T-helper 1 cell treated with Interleukin-12 subunit alpha and Interleukin-12 subunit beta and Interleukin-4 antibody, amounts not matched to agents 30 μg/mL and 1 μg/mL, for 36 hours (primary cell): ENCODE results near the gene CCSER1.
"Not testable (repeated sequence)": the region's sequence is repeated elsewhere in the genome, so short reads cannot be mapped to it uniquely, and the experiment has no call there.

Experiments used
- H3K27ac Mint-ChIP-seq: one replicate; pipeline ENCODE4 v1.8.0; 2021; ENCODE audit warnings: mild to moderate bottlenecking, mixed read lengths
- H3K27me3 Mint-ChIP-seq: one replicate; pipeline ENCODE4 v1.8.0; 2021; ENCODE audit warnings: low read depth, mixed read lengths
- H3K36me3 Mint-ChIP-seq: one replicate; pipeline ENCODE4 v1.8.0; 2021; ENCODE audit warnings: low read depth, mixed read lengths
- H3K4me1 Mint-ChIP-seq: one replicate; pipeline ENCODE4 v1.8.0; 2021; ENCODE audit warnings: low read depth, mixed read lengths
- H3K4me3 Mint-ChIP-seq: one replicate; pipeline ENCODE4 v1.8.0; 2021; ENCODE audit warnings: mild to moderate bottlenecking, moderate library complexity, mixed read lengths
- H3K9me3 Mint-ChIP-seq: one replicate; pipeline ENCODE4 v1.8.0; 2021; ENCODE audit warnings: mixed read lengths

CCSER1 gene

DNA sequence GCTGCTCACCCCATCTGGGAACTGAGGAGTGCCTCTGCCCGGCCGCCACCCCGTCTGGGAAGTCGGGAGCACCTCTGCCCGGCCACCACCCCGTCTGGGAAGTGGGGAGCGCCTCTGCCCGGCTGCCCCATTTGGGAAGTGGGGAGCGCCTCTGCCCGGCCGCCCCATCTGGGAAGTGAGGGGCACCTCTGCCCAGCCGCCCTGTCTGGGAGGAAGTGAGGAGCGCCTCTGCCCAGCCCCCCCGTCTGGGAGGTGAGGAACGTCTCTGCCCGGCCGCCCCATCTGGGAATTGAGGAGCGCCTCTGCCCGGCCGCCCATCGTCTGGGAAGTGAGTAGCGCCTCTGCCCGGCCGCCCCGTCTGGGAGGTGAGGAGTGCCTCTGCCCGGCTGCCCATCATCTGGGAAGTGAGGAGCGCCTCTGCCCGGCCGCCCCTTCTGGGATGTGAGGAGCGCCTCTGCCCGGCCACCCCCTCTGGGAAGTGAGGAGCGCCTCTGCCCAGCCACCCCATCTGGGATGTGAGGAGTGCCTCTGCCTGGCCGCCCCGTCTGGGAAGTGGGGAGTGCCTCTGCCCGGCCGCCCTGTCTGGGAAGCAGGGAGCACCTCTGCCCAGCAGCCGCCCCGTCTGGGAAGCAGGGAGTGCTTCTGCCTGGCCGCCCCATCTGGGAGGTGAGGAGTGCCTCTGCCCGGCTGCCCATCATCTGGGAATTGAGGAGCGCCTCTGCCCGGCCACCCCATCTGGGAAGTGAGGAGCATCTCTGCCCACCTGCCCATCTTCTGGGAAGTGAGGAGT lies 1040.9 kb downstream of the CCSER1 start:
- not testable (repeated sequence) for H3K27me3 Mint-ChIP-seq, H3K27ac Mint-ChIP-seq, H3K4me1 Mint-ChIP-seq, H3K36me3 Mint-ChIP-seq, H3K4me3 Mint-ChIP-seq
- H3K9me3 Mint-ChIP-seq: peaks cover 19% of the 10 kb centered on the region

DNA sequence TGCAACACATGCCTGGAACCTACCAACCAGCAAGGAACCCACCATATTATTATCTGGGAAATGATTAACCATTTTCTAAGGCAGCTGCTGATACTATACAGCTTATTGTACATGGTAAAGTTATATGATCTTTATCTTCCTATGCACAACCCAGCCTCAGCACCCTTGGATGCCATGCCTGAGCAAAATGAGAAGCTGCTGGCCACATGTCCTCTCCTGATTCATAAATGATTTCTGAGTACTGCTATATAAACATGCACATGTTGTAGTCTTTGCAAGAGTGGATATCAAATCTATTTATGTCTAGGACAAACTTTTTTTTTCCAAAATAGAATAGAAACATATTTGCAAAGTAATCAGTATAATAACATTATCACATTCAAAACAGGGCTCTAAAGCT lies 1043.6 kb downstream of the CCSER1 start:
- Mint-ChIP-seq H3K9me3 (peaks cover 6% of the 10 kb centered on the region), H3K4me1 (no peaks in the 10 kb centered on the region), H3K36me3 (no peaks in the 10 kb centered on the region), H3K27ac (no peak overlapping the region), H3K4me3 (no peak overlapping the region), H3K27me3 (no peaks in the 10 kb centered on the region)

DNA sequence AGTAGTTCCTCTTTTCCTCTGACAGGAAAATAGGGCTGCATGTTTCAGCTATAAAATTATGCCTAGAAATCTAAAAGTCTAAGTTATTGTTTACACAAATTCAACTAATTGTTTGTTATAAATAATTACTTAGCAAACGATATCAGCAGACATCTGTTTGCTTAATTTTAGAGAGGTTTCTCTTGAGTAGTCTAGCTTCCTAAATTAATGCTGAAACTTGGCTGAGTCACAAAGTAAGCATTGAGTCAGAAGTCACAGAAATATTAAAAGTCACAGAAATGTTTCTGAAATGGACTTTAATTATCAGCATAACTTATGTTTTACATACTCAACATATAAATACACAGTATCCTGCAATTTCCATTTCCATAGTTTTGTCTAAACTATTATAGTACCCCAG lies 1044.0 kb downstream of the CCSER1 start:
- Mint-ChIP-seq H3K9me3 (peaks cover 6% of the 10 kb centered on the region), H3K27me3 (no peaks in the 10 kb centered on the region), H3K27ac (no peak overlapping the region), H3K4me3 (no peak overlapping the region), H3K4me1 (no peaks in the 10 kb centered on the region), H3K36me3 (no peaks in the 10 kb centered on the region)

DNA sequence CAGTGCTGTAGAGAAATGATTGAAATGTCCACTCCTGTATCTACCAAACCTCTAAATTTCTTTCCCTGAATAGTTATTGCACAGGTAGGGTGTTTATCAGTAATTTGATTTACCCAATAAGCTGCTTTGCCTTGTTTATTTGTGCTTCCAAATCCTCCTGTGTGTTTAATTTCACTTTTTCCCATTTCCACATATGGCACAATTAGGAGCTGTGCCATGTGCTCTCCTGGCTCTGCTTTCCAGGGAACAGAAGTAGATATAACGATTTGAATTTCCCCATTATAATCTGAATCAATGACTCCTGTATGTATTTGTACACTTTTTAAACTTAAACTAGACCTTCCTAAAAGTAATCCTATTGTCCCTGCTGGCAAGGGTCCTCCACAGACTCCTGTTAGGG lies 1057.9 kb downstream of the CCSER1 start:
- H3K27me3 Mint-ChIP-seq, H3K36me3 Mint-ChIP-seq, H3K27ac Mint-ChIP-seq, H3K4me1 Mint-ChIP-seq, H3K4me3 Mint-ChIP-seq: not testable (repeated sequence)
- H3K9me3 Mint-ChIP-seq: peaks cover 13% of the 10 kb centered on the region

GRCh38 chr4:91198951-91199350 lies 1071.8 kb downstream of the CCSER1 start:
- no peak overlapping the region for H3K27ac Mint-ChIP-seq
- no peak overlapping the region for H3K4me3 Mint-ChIP-seq
- H3K4me1 Mint-ChIP-seq: no peaks in the 10 kb centered on the region
- no peaks in the 10 kb centered on the region for H3K27me3 Mint-ChIP-seq
- no peaks in the 10 kb centered on the region for H3K36me3 Mint-ChIP-seq
- peaks cover 4% of the 10 kb centered on the region for H3K9me3 Mint-ChIP-seq

DNA sequence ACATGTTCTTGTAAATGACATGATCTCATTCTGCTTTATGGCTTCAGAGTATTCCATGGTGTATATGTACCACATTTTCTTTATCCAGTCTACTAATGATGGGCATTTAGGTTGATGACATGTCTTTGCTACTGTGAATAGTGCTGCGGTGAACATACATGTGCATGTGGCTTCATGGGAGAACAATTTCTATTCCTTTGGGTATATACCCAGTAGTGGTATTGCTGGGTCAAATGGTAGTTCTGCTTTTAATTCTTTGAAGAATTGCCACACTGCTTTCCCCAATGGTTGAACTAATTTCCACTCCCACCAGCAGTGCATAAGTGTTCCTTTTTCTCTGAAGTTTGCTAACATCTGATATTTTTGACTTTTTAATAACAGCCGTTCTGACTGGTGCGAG lies 1080.3 kb downstream of the CCSER1 start:
- no peak overlapping the region for H3K4me3 Mint-ChIP-seq
- no peaks in the 10 kb centered on the region for H3K9me3 Mint-ChIP-seq
- H3K27me3 Mint-ChIP-seq: no peaks in the 10 kb centered on the region
- H3K27ac Mint-ChIP-seq: no peak overlapping the region
- H3K4me1 Mint-ChIP-seq: no peaks in the 10 kb centered on the region
- H3K36me3 Mint-ChIP-seq: no peaks in the 10 kb centered on the region

GRCh38 chr4:91212211-91212610 lies 1085.0 kb downstream of the CCSER1 start:
- Mint-ChIP-seq H3K27me3 (no peaks in the 10 kb centered on the region), H3K36me3 (no peaks in the 10 kb centered on the region), H3K27ac (no peak overlapping the region), H3K4me3 (no peak overlapping the region), H3K9me3 (peaks cover 9% of the 10 kb centered on the region), H3K4me1 (no peaks in the 10 kb centered on the region)

DNA sequence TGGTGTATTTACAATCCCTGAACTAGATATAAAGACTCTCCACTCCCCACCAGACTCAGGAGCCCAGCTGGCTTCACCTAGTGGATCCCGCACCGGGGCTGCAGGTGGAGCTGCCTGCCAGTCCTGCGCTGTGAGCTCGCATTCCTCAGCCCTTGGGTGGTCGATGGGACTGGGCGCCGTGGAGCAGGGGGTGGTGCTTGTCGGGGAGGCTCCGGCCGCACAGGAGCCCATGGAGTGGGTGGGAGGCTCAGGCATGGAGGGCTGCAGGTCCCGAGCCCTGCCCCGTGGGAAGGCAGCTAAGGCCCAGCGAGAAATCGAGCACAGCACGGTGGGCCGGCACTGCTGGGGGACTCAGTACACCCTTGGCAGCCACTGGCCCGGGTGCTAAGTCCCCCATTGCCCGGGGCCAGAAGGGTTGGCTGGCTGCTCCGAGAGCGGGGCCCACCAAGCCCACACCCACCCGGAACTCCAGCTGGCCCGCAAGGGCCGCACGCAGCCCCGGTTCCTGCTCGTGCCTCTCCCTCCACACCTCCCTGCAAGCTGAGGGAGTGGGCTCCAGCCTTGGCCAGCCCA lies 1090.7 kb downstream of the CCSER1 start:
- not testable (repeated sequence) for H3K4me3 Mint-ChIP-seq, H3K27ac Mint-ChIP-seq, H3K27me3 Mint-ChIP-seq, H3K36me3 Mint-ChIP-seq, H3K4me1 Mint-ChIP-seq
- peaks cover 13% of the 10 kb centered on the region for H3K9me3 Mint-ChIP-seq

DNA sequence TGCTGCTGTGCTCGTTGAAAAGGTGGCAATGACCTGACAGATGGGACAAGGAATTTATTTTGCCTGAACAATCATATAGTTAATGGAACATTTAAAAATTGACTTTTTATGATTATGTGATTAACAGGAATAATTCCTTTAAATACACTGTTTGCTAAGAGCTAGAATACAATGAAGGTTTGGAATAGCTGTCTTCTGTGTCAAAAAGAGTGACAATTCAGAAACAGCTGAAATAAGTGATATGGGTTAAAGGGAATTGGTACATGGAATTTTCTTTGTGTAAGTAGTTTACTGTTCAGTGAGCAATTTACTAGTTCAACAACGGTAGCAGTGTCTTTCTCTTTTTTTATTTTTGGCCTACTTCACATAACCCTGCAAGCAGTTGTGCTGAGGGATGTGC lies 1093.1 kb downstream of the CCSER1 start:
- Mint-ChIP-seq H3K4me1 (no peaks in the 10 kb centered on the region), H3K9me3 (peaks cover 13% of the 10 kb centered on the region), H3K36me3 (no peaks in the 10 kb centered on the region), H3K4me3 (no peak overlapping the region), H3K27me3 (no peaks in the 10 kb centered on the region), H3K27ac (no peak overlapping the region)

DNA sequence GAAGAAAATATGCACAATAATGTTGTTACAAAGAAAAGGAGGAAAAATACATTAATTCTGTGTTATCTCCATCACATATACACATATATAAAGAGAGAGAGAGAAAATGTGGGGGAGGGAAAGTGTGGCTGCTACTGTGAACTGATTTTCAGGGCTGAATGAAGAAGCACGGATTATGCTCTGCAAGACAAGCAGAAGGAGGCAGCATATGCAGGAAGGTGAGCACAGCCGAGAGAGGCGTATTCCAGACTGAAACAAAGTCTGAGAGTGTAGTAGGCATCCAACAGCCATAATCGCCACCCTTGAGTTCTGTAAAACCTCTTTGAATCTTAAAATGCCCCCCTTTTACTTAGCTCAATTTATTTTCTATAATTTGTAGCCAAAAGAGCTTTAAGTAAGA lies 1094.8 kb downstream of the CCSER1 start:
- Mint-ChIP-seq H3K27me3 (no peaks in the 10 kb centered on the region), H3K4me1 (no peaks in the 10 kb centered on the region), H3K9me3 (peaks cover 4% of the 10 kb centered on the region), H3K4me3 (no peak overlapping the region), H3K36me3 (no peaks in the 10 kb centered on the region), H3K27ac (no peak overlapping the region)

- H3K27ac Mint-ChIP-seq: no peak overlapping the region
Measured at GRCh38 chr4:91226867-91227266, 1099.7 kb downstream of the CCSER1 start.

DNA sequence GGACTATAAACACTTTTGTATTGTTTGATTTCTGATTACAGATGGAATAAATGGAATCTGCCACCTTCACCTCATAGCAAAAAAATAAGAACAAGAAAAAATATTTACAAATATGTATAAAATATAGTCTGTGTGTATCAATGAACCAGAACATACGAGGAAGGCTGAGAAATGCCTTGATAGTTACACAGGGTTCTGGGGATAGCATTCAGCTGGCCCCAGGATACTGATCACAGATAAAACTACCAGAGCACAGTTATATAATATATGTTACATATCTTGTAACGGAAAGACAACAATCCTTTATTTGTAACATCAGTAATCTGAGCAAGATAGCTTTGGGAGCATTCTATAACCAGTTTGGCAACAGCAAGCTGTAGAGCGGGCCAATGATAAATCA lies 1101.5 kb downstream of the CCSER1 start:
- Mint-ChIP-seq H3K9me3 (no peaks in the 10 kb centered on the region), H3K36me3 (no peaks in the 10 kb centered on the region), H3K27me3 (no peaks in the 10 kb centered on the region), H3K27ac (no peak overlapping the region), H3K4me1 (no peaks in the 10 kb centered on the region), H3K4me3 (no peak overlapping the region)

More at GRCh38 chr4:91226867-91227266, 1099.7 kb downstream of the CCSER1 start:
- Mint-ChIP-seq H3K4me1 (no peaks in the 10 kb centered on the region), H3K27me3 (no peaks in the 10 kb centered on the region), H3K36me3 (no peaks in the 10 kb centered on the region), H3K4me3 (no peak overlapping the region), H3K9me3 (no peaks in the 10 kb centered on the region)

GRCh38 chr4:91233164-91233563 lies 1106.0 kb downstream of the CCSER1 start:
- Mint-ChIP-seq H3K9me3 (no peaks in the 10 kb centered on the region), H3K4me1 (no peaks in the 10 kb centered on the region), H3K27ac (no peak overlapping the region), H3K4me3 (no peak overlapping the region), H3K27me3 (no peaks in the 10 kb centered on the region), H3K36me3 (no peaks in the 10 kb centered on the region)

- H3K27me3 Mint-ChIP-seq: no peaks in the 10 kb centered on the region
- H3K4me1 Mint-ChIP-seq: no peaks in the 10 kb centered on the region
Measured at GRCh38 chr4:91243132-91243531, 1115.9 kb downstream of the CCSER1 start.

GRCh38 chr4:91256043-91256442 lies 1128.8 kb downstream of the CCSER1 start:
- peaks cover 4% of the 10 kb centered on the region for H3K9me3 Mint-ChIP-seq
- H3K4me3 Mint-ChIP-seq: no peak overlapping the region
- no peak overlapping the region for H3K27ac Mint-ChIP-seq
- H3K27me3 Mint-ChIP-seq: no peaks in the 10 kb centered on the region
- no peaks in the 10 kb centered on the region for H3K36me3 Mint-ChIP-seq
- no peaks in the 10 kb centered on the region for H3K4me1 Mint-ChIP-seq

More at GRCh38 chr4:91243132-91243531, 1115.9 kb downstream of the CCSER1 start:
- Mint-ChIP-seq H3K27ac (no peak overlapping the region), H3K4me3 (no peak overlapping the region), H3K36me3 (no peaks in the 10 kb centered on the region), H3K9me3 (peaks cover 14% of the 10 kb centered on the region)
